Natural killer cell (primary cell): ENCODE measurements around the gene YBX3. TPM values are rescaled to one million over a fixed set of nuclear protein-coding genes. Genes with fewer than 3 reads are reported as not detected.

ENCODE experiments used
- ATAC-seq, 3 donors: fragments of 150-1000 bp in 2 of 3; fragments of 200-7000 bp in 1 of 3; cut with Tn5 transposase; 1 replicate in 1 of 3; 2 replicates in 2 of 3; pipeline ENCODE4 v1.10.0; 2021; ENCODE audit warnings: mild to moderate bottlenecking in 2 of 3, moderate library complexity in 2 of 3
- DNase-seq, 2 donors: peaks; one replicate each; pipeline versions ENCODE4 v3.0.0 to v3.0.0-alpha.2; 2013 to 2021; ENCODE audit warnings: mixed read lengths in 1 of 2
- H3K27ac ChIP-seq: one replicate; pipeline ENCODE4 v1.5.1; 2013; ENCODE audit warnings: mild to moderate bottlenecking, low read length
- H3K27me3 ChIP-seq: one replicate; pipeline ENCODE4 v1.6.1; 2013; ENCODE audit warnings: low read length; ENCODE audit not compliant: control insufficient read depth, insufficient read depth
- H3K36me3 ChIP-seq: one replicate; pipeline ENCODE4 v1.6.1; 2013; ENCODE audit warnings: low read length; ENCODE audit not compliant: control insufficient read depth, insufficient read depth
- H3K4me1 ChIP-seq: one replicate; pipeline ENCODE4 v1.6.1; 2013; ENCODE audit warnings: low read length; ENCODE audit not compliant: control insufficient read depth, insufficient read depth
- H3K4me3 ChIP-seq: one replicate; pipeline ENCODE4 v1.5.1; 2013; ENCODE audit warnings: low read length
- H3K9me3 ChIP-seq: one replicate; pipeline ENCODE4 v1.6.1; 2013; ENCODE audit warnings: low read length; ENCODE audit not compliant: control insufficient read depth, insufficient read depth
- H3K27ac Mint-ChIP-seq, 2 donors: one replicate each; pipeline ENCODE4 v1.8.0; 2022; ENCODE audit warnings: mild to moderate bottlenecking in 2 of 2, mixed read lengths in 2 of 2, moderate library complexity in 1 of 2
- H3K27me3 Mint-ChIP-seq, 2 donors: one replicate each; pipeline ENCODE4 v1.8.0; 2022; ENCODE audit warnings: low read depth in 2 of 2, mixed read lengths in 2 of 2
- H3K36me3 Mint-ChIP-seq: one replicate; pipeline ENCODE4 v1.8.0; 2022; ENCODE audit warnings: mixed read lengths
- H3K4me1 Mint-ChIP-seq, 2 donors: one replicate each; pipeline ENCODE4 v1.8.0; 2022; ENCODE audit warnings: mixed read lengths in 2 of 2
- H3K4me3 Mint-ChIP-seq: one replicate; pipeline ENCODE4 v1.8.0; 2022; ENCODE audit warnings: mild to moderate bottlenecking, moderate library complexity, mixed read lengths
- H3K9me3 Mint-ChIP-seq, 2 donors: one replicate each; pipeline ENCODE4 v1.8.0; 2022; ENCODE audit warnings: mixed read lengths in 2 of 2
- CTCF ChIP-seq: fragments of 200-600 bp; IDR thresholded peaks from one replicate; pipeline ENCODE4 v1.8.0; 2022; ENCODE audit warnings: antibody characterized with exemption
- WGBS: methylation state at CpG from one replicate; pipeline ENCODE4 v1.1.7; 2013; ENCODE audit warnings: missing lambda C conversion rate; ENCODE audit not compliant: insufficient coverage; 5-methylcytosine and 5-hydroxymethylcytosine counted together
- intact Hi-C: fragments of 100-400 bp; cut with micrococcal nuclease; formaldehyde crosslinking; loops from one replicate; pipeline ENCODE4 v1.14.2; 2022
- total RNA-seq, 4 donors: library from RNA; stranded (reverse); fragments of 120-200 nt in 1 of 4; gene quantifications; one replicate each; pipeline versions ENCODE4 v1.2.3 to v1.2.4, GENCODE V29; 2013 to 2022

YBX3 gene
- total RNA-seq, 3 donors from 2014 or later (not counting 1 experiment from before 2014, with no cell fraction given) = 13.4 to 36.0 (median 33.0) TPM

- Histone ChIP-seq H3K36me3 (no peaks in the 10 kb centered on the region), H3K4me1 (no peaks in the 10 kb centered on the region), H3K27ac (no peak overlapping the region), H3K27me3 (no peaks in the 10 kb centered on the region), H3K4me3 (no peak overlapping the region), H3K9me3 (no peaks in the 10 kb centered on the region)
- no peak overlapping the region for H3K27ac Mint-ChIP-seq
- WGBS = 71% methylated on average over 1 of the region's 1 CpG
- no peak overlapping the region for H3K4me3 Mint-ChIP-seq
- H3K9me3 Mint-ChIP-seq = no peaks in the 10 kb centered on the region
- ATAC-seq (no peak), DNase-seq (no peak)
- H3K4me1 Mint-ChIP-seq = no peaks in the 10 kb centered on the region
- H3K27me3 Mint-ChIP-seq = peaks cover 18 to 41% of the 10 kb centered on the region in 2 donors
- no peak for TF ChIP-seq CTCF
- H3K36me3 Mint-ChIP-seq = no peaks in the 10 kb centered on the region
- intact Hi-C loops = no loop called here
These were observed 17.1 kb upstream of the YBX3 start for GRCh38 chr12:10740182-10740581.

DNA sequence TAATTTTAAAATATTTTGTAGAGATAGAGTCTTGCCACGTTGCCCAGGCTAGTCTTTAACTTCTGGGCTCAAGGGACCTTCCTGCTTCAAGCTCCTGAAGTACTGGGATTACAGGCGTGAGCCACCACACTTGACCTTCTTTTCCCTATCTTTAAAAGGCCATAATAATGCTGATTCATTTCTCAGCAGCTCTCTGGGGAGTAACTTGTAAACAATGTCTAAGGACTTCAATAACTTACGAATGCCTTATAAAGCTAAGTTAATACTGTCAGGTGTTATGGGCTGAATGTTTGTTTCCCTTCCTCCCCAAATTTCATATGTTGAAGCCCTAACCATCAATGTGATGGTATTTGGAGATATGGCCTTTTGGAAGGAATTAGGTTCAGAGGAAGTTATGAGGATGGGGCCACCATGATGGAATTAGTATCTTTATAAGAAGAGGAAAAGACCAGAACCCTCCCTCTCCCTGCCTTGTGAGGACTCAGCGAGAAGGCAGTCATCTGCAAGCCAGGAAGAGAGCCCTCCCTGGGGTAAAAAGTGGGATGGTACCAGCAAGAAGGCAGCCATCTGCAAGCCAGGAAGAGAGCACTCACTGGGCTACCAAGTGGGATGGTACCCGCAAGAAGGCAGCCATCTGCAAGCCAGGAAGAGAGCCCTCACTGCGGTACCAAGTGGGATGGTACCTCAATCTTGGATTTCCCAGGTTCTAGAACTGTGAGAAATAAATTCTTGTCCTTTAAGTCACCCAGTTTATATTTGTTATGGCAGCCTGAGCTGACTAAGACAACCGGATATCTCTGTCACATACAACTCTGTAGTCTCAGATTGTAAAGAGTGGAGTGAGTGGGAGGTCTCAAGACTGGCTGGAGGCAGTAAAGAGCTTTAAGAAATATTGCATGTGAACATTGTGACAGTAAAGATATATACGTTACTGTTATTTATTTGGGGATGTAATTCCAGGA is 16.3 kb upstream of the YBX3 start:
- ATAC-seq = no peak
- H3K36me3 ChIP-seq = no peaks in the 10 kb centered on the region
- 87% methylated on average over 7 of the region's 8 CpGs for WGBS
- H3K9me3 ChIP-seq = no peaks in the 10 kb centered on the region
- no peaks in the 10 kb centered on the region for H3K36me3 Mint-ChIP-seq
- H3K4me3 Mint-ChIP-seq = no peak overlapping the region
- H3K4me1 ChIP-seq = no peaks in the 10 kb centered on the region
- no peak overlapping the region for H3K27ac Mint-ChIP-seq
- no peaks in the 10 kb centered on the region for H3K27me3 ChIP-seq
- TF ChIP-seq CTCF = no peak
- DNase-seq = no peak
- no peaks in the 10 kb centered on the region for H3K4me1 Mint-ChIP-seq
- H3K4me3 ChIP-seq = no peak overlapping the region
- no peak overlapping the region for H3K27ac ChIP-seq
- H3K27me3 Mint-ChIP-seq = peaks cover 18 to 34% of the 10 kb centered on the region in 2 donors
- intact Hi-C loops = no loop called here
- H3K9me3 Mint-ChIP-seq = no peaks in the 10 kb centered on the region

DNA sequence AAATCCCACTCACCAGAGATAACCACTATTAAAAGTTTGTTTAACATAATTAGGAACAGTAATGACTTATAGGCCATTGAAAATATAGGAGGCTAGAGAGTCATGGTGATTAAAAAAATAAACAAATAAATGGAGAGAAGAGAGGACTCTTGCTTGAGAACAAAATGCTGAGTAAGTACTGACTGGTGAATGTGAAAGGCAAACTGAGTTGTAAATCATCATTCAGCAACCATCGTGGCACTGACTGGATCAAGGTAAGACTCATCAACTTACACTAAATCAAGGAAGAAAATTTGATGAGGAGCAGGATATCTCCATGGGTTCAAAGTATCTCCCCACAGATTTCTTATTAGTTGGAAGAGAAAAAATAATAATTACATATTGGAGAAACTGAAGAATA is 14.1 kb upstream of the YBX3 start:
- Histone ChIP-seq H3K27ac (no peak overlapping the region), H3K27me3 (no peaks in the 10 kb centered on the region), H3K4me3 (no peak overlapping the region), H3K4me1 (no peaks in the 10 kb centered on the region), H3K36me3 (no peaks in the 10 kb centered on the region), H3K9me3 (no peaks in the 10 kb centered on the region)
- no peak overlapping the region for H3K27ac Mint-ChIP-seq
- intact Hi-C loops = no loop called here
- ATAC-seq (no peak), DNase-seq (no peak)
- H3K36me3 Mint-ChIP-seq = no peaks in the 10 kb centered on the region
- no peak overlapping the region for H3K4me3 Mint-ChIP-seq
- H3K27me3 Mint-ChIP-seq = peaks cover 19 to 44% of the 10 kb centered on the region in 2 donors
- no peaks in the 10 kb centered on the region for H3K9me3 Mint-ChIP-seq
- no CpG with 5 or more reads among the region's 1 CpG for WGBS
- no peaks in the 10 kb centered on the region for H3K4me1 Mint-ChIP-seq
- no peak for TF ChIP-seq CTCF
